Endometrial microvascular endothelial cells (primary cell): Measurements from ENCODE around the gene CYTH1. TPM values are rescaled to one million over a fixed set of nuclear protein-coding genes. Genes with fewer than 3 reads are reported as not detected.
"Not testable (repeated sequence)": the region's sequence is repeated elsewhere in the genome, so short reads cannot be mapped to it uniquely, and the experiment has no call there.

ENCODE experiments used
- in situ Hi-C: cut with HindIII; loops from 2 replicates; pipeline ENCODE4 v1.10.0; 2017; ENCODE audit warnings: low sequenced_read_pairs, low pct_unique_long_range_greater_than_20kb; ENCODE audit errors: inconsistent ontology term
- total RNA-seq: library from RNA; depleted of rRNA; stranded (reverse); fragments of >200 nt; gene quantifications from one replicate; pipeline ENCODE4 v1.2.3, GENCODE V29; 2015; ENCODE audit errors: inconsistent ontology term

Gene CYTH1
- total RNA-seq, 1 donor from 2014 or later, result 40.3 TPM

DNA sequence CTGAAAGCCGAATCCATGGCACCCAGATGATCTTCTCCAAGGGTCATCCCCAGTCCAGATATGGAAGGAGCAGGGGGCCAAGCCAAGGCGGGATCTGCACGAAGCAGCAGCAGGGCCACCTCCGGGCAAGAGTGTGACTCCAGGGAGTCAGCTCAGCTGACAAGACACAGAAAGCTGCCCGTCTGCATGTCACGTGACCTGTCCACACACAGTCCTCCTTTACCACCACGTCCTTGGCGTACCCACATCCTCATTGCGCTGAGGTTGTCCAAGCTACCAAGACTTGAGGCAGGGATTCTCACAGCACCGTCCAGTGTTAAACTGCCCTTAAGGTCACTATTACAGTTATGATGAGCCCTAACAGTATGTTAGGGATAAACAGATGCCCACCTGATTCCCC lies 11.3 kb upstream of the CYTH1 start:
- in situ Hi-C loops, result no loop called here

DNA sequence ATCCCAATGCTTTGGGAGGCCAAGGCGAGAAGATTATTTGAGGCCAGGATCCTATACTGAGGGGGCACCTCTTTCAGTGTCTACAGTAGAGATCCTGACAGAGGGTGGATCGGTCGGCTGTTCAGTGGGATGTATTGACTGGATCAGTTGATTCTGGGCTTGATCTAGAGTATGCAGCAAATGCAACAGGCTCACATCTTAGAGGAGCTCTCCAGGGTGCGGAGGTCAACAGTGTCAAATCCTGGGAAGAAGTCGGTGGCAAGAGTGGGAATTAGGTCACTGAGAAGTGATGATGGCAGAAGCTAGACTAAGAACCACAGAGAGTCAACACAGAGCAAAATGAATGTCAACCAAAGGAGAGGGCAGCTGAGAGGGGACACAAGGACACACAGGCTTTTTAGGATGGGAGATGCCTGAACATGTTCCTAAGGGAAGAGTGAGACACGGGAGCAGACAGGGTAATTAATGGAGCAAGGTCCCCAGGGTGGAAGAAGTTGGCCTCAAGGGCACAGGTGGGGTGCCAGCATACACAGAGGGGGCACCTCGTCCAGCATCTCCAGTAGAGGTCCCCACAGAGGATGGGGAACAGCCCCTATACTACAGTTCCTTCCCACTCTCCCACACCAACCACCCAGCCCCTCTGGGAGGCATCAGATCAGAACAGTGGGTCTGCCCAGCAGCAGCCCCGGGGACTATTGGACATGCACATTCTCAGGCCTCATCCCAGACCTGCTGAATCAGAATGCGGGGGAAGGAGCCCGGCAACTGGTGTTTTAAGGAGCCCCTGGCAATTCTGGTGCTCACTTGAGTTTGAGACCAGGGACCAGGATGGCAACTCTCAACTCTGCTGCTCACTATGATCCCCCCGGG lies 10.0 kb upstream of the CYTH1 start:
- in situ Hi-C loops, result no loop called here

DNA sequence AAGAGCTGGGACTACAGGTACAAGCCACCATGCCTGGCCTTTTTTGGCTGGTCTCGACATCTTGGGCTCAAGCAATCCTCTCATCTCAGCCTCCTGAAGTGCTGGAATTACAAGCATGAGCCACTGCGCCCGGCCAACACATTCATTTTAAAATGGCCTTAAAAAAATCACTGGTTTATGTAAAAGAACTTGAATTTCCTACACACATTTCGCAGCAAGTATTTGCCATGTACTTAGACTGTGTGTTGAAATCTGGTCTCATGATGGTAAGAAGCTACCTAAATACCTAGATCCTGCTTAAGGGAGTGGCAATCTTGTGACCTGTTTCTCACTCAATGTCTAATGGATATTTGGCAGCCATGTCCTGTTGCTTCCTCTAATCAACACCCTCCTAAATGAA lies 8.5 kb upstream of the CYTH1 start:
- in situ Hi-C loops, result no loop called here

DNA sequence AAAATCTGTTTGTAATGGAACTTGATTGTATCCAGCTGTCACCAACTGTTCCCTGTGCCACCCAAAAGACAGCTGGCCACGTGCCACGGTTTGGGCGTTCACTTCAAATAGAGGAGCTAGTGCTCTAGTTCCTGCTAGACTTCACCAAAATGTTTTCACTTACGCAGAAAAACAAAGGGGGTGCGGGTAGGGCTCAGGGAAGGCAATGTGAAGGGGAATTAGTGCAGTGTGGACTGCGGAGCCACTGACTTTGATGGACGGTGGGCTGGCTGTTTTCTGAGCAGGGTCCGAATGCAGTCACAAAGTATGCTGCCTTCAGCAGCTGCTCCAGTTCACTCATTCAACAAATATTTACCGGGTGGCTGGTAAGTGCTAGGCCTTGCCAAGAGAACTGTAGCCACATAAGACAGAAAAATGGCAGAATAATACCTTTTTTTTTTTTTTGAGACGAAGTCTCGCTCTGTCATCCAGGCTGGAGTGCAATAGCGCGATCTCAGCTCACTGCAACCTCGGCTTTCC lies 7.6 kb upstream of the CYTH1 start:
- in situ Hi-C loops, result no loop called here

DNA sequence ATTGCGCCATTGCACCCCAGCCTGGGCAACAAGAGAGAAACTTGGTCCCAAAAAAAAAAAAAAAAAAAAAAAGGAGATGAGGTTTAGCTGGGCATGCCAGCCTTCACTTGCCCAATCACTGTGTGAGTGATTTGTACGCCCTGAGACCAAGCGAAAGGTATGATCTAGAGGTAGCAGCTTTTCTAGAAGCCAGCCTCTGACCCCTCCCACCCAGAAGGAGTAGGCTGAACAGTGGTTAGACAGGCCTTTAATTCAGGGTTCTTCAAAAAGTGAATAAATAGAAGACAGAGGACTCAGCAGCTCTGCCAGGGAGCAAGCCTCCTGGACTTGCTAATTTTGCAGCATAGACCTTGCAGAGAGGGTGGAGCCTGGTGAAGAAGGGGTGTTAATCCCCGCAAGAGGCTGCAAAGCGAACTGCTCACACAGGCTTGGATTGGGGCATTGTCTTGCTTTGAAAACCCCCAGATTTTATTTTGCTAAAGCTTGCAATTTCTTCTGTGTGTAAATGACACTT lies 7.1 kb upstream of the CYTH1 start:
- in situ Hi-C loops, result no loop called here

DNA sequence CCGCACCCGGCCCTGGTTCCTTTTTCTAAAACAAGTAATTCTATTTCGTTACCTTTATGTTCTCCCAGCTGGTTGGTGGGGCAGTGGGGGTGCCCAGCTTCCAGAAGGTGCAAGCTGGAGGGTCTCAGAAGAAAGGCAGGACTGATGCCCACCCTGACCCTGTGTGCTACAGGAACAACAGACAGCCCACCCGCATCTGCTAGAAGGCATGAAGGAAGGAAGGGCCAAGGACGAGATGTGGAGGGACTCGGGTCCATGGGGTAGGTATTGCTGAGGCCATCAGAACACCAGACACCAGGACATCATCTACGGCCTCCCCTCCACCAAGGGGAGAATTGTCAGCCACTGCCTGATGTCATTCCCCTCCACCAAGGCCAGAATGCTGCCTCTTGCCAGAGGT lies 6.4 kb upstream of the CYTH1 start:
- in situ Hi-C loops, result no loop called here

DNA sequence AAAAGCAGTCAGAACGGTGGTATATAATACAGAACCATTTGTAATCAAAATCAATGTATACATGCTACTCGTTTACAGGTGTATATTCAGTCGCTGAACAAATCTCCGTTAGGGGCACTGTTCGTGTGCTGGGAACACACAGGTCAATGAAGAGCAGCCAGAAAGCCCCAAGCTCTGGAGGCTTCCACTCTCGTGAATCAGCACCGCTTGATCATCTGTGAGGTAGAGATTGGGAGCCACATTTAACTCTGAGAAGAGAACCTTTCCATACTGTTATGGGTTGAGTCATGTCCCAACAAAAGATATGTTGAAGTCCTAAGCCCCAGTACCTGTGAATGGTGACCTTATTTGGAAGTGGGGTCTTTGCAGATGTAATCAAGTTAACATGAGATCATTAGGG lies 5.4 kb upstream of the CYTH1 start:
- in situ Hi-C loops, result no loop called here

DNA sequence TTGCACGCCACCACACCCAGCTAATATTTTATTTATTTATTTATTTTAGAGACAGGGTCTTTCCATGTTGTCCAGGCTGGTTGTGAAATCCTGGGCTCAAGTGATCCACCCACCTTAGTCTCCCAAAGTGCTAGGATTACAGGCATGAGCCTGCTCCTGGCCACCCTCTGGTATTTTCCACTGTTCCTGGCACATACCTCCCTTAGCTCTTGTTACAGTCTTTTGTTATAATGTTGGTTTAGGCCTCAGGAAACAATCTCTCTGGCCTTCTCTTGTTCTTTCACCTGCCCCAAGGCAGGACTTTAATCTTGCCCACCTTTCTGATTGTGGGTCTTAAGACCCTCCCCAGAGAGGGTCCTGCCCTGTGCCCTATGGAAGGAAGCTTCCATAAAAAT lies 3.6 kb upstream of the CYTH1 start:
- in situ Hi-C loops, result no loop called here

DNA sequence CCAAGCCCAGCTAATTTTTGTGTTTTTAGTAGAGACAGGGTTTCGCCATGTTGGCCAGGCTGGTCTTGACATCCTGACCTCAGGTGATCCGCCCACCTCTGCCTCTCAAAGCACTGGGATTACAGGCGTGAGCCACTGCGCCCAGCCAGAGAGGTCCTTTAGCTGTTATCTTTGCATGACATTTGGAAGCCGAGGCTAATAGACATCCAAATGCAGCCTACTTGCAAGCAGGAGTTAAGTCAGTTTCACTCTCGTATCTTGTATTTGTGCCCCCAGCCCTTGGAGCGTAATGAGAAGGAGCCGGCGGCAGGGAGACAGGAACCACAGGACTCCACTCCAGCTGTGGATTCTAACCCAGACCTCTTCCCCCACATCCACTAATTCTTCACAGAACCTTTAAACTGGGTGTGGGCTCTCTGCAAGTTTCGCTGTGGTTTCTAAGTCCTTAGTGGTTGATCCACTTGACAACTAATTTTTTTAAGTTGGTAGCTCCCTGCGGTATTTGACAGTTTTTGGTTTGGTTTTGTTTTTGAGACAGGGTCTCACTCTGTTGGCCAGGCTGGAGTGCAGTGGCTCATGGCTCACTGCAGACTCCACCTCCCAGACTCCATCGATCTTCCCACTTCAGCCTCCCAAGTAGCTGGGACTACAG lies 3.1 kb upstream of the CYTH1 start:
- in situ Hi-C loops, result no loop called here

DNA sequence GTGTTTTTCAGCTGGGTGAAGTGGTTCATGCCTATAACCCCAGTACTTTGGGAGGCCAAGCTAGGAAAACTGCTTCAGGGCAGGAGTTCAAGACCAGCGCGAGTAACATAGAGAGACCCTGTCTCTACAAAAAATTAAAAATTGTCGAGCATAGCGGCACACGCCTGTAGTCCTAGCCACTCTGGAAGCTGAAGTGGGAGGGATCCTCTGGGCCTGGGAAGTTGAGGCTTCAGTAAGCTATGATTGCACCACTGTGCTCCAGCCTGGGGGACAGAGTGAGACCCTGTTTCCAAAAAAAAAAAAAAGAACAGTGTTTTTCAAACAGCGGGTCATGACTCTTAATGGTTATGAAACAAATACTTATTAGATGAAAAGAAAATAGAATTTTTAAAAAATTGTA lies 2.3 kb upstream of the CYTH1 start:
- in situ Hi-C loops, result no loop called here

DNA sequence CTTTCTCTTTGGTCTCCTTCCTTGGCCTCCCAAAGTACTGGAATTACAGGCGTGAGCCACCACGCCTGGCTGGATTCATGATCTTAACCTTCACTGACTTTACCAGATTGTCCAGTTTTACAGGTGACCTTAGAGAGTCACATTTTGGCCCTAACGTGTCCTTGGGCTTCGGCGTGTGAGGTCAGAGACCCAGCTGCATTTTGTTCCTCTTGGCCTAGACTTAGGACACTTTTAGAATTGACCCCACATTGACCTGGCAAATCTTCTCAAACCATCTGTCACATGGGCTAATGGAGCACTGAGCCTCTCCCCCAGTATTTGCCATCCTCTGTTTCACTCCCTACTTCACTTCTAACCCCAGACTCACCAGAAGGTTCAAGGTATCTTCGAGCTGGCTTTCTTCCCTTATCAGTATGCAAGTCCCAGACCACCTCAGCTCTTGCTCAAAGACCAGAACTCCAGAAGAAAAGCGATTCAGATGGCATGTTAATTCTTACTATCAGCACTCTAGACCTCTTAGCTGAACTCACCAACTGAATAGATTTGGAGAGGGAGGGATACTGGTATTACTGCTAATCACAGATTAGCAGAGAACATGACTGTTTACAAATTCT lies 1.7 kb upstream of the CYTH1 start:
- in situ Hi-C loops, result no loop called here

DNA sequence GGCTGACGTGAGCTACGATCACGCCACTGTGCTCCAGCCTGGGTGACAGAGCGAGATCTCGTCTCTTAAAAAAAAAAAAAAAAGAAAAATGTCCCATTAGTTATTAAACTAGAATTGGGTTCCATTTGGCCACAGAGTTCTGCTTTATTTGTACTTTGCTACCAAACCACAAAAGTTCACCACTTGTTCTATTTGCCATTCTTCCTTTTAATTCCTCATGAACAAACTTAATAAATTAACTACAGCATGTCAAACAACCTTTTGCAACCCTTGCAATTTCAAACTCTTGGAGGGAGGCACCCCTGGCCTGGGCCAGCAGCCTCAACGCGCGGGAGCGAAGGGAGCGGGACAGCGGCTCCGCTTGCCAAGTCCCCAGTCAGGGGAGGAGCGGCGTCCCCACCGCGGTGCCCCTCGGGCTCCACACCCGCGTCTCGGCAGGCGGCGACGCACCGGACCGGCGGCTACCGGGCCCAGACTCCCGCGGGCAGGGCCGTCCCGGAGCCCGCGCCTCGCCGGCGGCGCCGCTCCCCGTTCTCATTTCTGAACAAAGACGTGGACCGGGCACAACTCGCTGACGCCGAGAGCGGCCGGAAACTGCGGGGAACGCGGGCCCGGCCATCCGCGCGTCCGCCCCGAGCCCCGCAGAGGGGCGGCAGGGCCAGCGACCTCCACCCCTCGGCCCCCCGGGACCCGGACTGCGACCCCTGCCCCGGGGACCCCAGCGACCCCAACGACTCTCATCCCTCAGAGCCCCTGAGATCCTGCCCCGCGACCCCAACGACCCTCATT lies 775 bp downstream of the CYTH1 start:
- in situ Hi-C loops, result no loop called here

DNA sequence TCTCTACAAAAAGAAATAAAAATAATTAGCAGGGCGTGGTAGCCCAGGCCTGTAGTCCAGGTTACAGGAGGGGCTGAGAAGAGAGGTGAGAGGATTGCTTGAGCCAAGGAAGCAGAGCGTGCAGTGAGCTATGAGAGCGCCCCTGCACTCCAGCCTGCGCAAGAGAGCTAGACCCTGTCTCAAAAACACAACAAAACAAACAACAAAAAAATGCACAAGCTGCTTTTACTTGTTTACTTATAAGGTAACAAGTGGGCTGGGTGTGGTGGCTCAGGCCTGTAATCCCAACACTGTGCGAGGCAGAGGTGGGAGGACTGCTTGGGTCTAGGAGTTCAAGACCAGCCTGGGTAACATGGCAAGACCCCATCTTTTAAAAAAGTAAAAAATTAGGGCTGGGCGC lies 1.7 kb downstream of the CYTH1 start:
- in situ Hi-C loops, result no loop called here

DNA sequence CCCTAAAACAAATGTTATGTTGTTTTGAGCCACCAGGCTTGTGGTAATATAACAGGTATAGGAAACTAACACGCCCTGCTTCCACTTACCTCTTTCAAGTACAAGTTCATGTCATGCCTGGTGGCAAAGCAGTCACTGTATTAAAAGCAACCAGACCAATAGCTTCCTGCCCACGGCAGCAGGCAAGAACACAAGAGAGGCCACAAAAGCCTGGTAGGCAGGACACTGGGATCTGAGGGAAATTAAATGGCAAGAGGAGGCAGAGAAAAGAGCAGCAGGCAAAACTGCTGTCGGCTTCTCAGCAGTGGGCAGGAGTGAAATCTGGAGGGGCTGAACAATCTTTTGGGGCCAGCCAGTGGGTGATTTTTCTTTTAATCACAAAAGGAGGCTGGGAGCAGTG lies 2.2 kb downstream of the CYTH1 start:
- in situ Hi-C loops, result no loop called here

DNA sequence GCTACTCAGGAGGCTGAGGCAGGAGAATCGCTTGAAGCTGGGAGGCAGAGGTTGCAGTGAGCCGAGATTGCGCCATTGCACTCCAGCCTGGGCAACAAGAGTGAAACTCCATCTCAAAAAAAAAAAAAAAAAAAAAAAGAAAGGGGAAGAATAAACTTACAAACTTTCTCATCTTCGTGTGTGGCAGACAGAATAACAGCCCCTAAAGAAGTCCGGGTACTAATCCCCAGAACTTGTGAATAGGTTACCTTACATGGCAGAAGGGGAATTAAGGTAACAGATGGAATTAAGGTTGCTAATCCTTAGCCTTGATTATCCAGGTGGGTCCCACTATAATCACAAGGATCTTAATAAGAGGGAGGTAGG lies 2.8 kb downstream of the CYTH1 start:
- in situ Hi-C loops, result not testable (repeated sequence)

DNA sequence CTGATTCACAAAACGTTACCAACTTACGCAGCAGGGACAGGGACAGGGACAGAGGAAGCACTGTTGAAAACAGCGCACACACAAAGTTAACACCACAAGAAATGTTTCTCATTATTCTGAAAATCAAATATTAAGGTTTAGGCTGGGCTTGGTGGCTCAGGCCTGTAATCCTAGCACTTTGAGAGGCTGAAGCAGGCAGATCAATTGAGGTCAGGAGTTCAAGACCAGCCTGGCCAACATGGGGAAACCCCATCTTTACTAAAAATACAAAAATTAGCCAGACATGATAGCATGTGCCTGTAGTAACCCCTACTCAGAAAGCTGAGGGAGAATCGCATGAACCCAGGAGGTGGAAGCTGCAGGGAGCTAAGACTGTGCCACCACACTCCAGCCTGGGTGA lies 4.2 kb downstream of the CYTH1 start:
- in situ Hi-C loops, result no loop called here

DNA sequence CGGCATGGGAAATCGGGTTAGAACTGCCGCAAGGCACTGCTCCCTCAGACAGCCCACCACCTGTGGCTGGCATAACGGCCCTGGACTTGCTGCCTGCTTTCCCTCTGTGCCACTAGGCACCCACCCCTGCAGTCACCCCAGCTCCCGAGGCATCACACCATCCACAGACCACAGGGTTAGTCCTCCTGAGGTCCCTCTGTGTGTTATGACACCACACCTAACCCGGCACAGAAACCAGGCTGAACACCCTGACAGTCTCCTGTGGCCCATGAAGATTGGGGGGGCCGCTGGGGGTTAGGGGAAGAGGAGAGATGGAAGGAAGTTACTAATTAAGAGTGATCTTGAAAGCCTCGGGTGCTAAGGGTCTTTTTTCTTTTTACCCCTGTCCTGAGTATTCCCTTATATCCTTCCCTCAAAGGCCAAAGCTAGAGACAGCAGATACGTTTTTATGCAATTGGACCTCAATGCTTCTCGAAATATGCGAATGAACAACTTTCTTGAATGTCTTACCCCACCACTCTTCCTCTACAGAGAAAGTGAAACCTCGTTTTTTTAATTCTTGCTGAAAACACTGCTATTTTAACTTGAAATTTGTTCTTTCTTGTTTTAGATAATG lies 7.0 kb downstream of the CYTH1 start:
- in situ Hi-C loops, result no loop called here

DNA sequence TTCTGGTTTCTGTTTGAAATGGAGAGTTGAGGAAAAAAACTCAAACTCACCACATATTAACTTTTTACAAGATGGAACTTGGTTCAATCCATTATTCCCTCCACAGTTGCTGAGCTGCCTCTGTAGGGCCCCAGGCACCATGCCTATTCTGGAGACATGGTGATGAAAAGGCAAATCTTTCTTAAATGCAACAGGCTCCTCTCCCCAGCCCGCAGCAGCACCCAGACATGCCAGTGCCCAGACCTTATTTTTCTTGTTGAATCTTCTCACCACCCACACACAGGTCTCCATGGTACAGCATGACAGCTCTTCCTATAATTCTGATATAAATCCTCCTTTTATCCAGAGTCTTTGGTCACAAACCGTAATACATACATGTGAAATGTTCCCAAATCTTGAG lies 7.6 kb downstream of the CYTH1 start:
- in situ Hi-C loops, result no loop called here
